A673 (cell line): ENCODE results near the gene PHYHD1. TPM values are rescaled to one million over a fixed set of nuclear protein-coding genes. Genes with fewer than 3 reads are reported as not detected.

Source experiments
- BruUV-seq: library from RNA; stranded (reverse); fragments of 400-500 nt; replicated peaks from 2 replicates; lab custom pipeline; 2021; lab: Mats Ljungman, UMichigan
- CTCF ChIA-PET: fragments of 300-600 bp; sonication (Branson Sonifier 250); formaldehyde crosslinking; loops from one replicate; lab custom pipeline; 2022; ENCODE audit warnings: antibody characterized with exemption; lab: Charles Lee
- POLR2A ChIA-PET: fragments of 300-600 bp; sonication (Branson Sonifier 250); formaldehyde crosslinking; loops from one replicate; lab custom pipeline; 2022; ENCODE audit warnings: antibody characterized with exemption; ENCODE audit not compliant: low non-redundant PET; lab: Charles Lee
- DNase-seq: peaks from one replicate; pipeline ENCODE4 v3.0.0-alpha.2; 2015; ENCODE audit warnings: low spot score
- H3K27ac ChIP-seq: fragments of 200-600 bp; sonication (generic); 2 replicates; pipeline ENCODE4 v1.5.1; 2016; ENCODE audit warnings: mixed run types, low read depth, mild to moderate bottlenecking, mixed read lengths, antibody characterized with exemption, low read length; ENCODE audit not compliant: poor library complexity, severe bottlenecking
- H3K27me3 ChIP-seq: fragments of 200-600 bp; sonication (generic); replicated peaks from 2 replicates; pipeline ENCODE4 v1.6.1; 2017; ENCODE audit warnings: mixed run types, low read depth, mild to moderate bottlenecking, mixed read lengths, antibody characterized with exemption, low read length; ENCODE audit not compliant: insufficient read depth, poor library complexity
- H3K36me3 ChIP-seq: fragments of 200-600 bp; sonication (generic); 2 replicates; pipeline ENCODE4 v1.6.1; 2016; ENCODE audit warnings: mixed run types, mild to moderate bottlenecking, mixed read lengths, antibody characterized with exemption, low read length; ENCODE audit not compliant: insufficient read depth, poor library complexity, severe bottlenecking
- H3K4me1 ChIP-seq: fragments of 200-600 bp; sonication (generic); 2 replicates; pipeline ENCODE4 v1.6.1; 2017; ENCODE audit warnings: mixed run types, mild to moderate bottlenecking, mixed read lengths, antibody characterized with exemption, low read length; ENCODE audit not compliant: insufficient read depth, poor library complexity, severe bottlenecking
- H3K4me3 ChIP-seq: fragments of 200-600 bp; sonication (generic); 2 replicates; pipeline ENCODE4 v1.5.1; 2016; ENCODE audit warnings: low read depth, mixed run types, mild to moderate bottlenecking, mixed read lengths, low read length; ENCODE audit not compliant: poor library complexity, severe bottlenecking
- H3K9me3 ChIP-seq: fragments of 200-600 bp; sonication (generic); 2 replicates; pipeline ENCODE4 v1.6.1; 2016; ENCODE audit warnings: mixed run types, low read depth, mild to moderate bottlenecking, mixed read lengths, antibody characterized with exemption, low read length; ENCODE audit not compliant: poor library complexity, severe bottlenecking
- EZH2 ChIP-seq: fragments of 200-600 bp; sonication (generic); IDR thresholded peaks from 2 replicates; pipeline ENCODE4 v1.6.1; 2017; ENCODE audit warnings: borderline replicate concordance, low read depth, mild to moderate bottlenecking, mixed read lengths, antibody characterized with exemption, low read length; ENCODE audit not compliant: poor library complexity, severe bottlenecking
- intact Hi-C: fragments of 100-400 bp; cut with micrococcal nuclease; formaldehyde crosslinking; loops from one replicate; pipeline ENCODE4 v1.10.0; 2022; ENCODE audit not compliant: unreplicated experiment
- total RNA-seq: library from RNA; stranded (reverse); gene quantifications from 2 replicates; pipeline ENCODE4 v1.2.3, GENCODE V29; 2021
- TF ChIP-seq, protein P1 (sequence below): fragments of 300-800, 200-600 bp; sonication (generic); conservative IDR thresholded peaks from 2 replicates; pipeline ENCODE4 v1.5.1; 2017; ENCODE audit warnings: low read depth, mild to moderate bottlenecking, antibody characterized with exemption, low read length, moderate library complexity, mixed read lengths

The PHYHD1 gene
- total RNA-seq, 1 experiment from 2014 or later, result 6.3 TPM

- no TSS peak for BruUV-seq
- TF ChIP-seq, protein P1, sequence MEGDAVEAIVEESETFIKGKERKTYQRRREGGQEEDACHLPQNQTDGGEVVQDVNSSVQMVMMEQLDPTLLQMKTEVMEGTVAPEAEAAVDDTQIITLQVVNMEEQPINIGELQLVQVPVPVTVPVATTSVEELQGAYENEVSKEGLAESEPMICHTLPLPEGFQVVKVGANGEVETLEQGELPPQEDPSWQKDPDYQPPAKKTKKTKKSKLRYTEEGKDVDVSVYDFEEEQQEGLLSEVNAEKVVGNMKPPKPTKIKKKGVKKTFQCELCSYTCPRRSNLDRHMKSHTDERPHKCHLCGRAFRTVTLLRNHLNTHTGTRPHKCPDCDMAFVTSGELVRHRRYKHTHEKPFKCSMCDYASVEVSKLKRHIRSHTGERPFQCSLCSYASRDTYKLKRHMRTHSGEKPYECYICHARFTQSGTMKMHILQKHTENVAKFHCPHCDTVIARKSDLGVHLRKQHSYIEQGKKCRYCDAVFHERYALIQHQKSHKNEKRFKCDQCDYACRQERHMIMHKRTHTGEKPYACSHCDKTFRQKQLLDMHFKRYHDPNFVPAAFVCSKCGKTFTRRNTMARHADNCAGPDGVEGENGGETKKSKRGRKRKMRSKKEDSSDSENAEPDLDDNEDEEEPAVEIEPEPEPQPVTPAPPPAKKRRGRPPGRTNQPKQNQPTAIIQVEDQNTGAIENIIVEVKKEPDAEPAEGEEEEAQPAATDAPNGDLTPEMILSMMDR, result no peak
- TF ChIP-seq EZH2, result no peak
- Histone ChIP-seq H3K4me3 (no peak overlapping the region), H3K9me3 (no peaks in the 10 kb centered on the region), H3K36me3 (peaks cover 30% of the 10 kb centered on the region), H3K27me3 (no peaks in the 10 kb centered on the region), H3K4me1 (peaks cover 16% of the 10 kb centered on the region), H3K27ac (no peak overlapping the region)
- intact Hi-C loops, result no loop called here
- CTCF ChIA-PET, result no interaction called here
- DNase-seq, result no peak
- POLR2A ChIA-PET, result no interaction called here
These were observed 10.9 kb upstream of the PHYHD1 start for GRCh38 chr9:128909859-128910258.

GRCh38 chr9:128910906-128911305 is 9.9 kb upstream of the PHYHD1 start:
- Histone ChIP-seq H3K27ac (no peak overlapping the region), H3K9me3 (no peaks in the 10 kb centered on the region), H3K4me1 (peaks cover 16% of the 10 kb centered on the region), H3K27me3 (no peaks in the 10 kb centered on the region), H3K36me3 (peaks cover 31% of the 10 kb centered on the region), H3K4me3 (no peak overlapping the region)
- ChIA-PET CTCF (no interaction called here), POLR2A (no interaction called here)
- BruUV-seq, result no TSS peak
- DNase-seq, result no peak
- no peak for TF ChIP-seq EZH2
- TF ChIP-seq, protein P1, result no peak
- intact Hi-C loops, result no loop called here

DNA sequence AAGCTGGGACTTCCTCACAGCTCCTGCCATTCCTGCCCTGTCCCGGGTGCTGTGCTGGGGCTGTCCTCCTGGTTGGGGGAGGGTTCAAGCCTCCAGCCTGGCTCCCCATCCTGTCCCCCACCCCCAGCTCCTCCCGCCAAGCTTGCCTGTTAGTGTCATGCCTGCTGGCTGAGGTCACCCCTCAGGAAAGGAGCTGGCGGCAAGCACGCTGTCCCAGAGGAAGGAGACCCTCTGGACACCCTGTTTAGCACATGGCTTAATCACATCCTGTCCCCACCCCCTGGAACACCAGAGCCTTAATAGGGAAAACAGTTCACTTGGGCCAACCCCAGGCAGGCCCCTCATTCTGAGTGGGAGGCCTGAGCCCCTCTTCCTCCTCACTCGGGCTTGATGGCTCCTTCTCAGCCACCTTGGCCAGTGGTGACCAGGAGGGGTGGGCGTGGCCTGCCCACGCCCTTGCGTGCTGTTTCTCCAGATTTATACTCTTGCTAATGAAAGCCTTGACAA is 9.2 kb upstream of the PHYHD1 start:
- no peaks in the 10 kb centered on the region for H3K27me3 ChIP-seq
- H3K27ac ChIP-seq, result peak overlapping the region; percentile 52
- BruUV-seq, result no TSS peak
- no peak overlapping the region for H3K4me3 ChIP-seq
- peaks cover 16% of the 10 kb centered on the region for H3K4me1 ChIP-seq
- peak; percentile 54 for DNase-seq
- no peak for TF ChIP-seq EZH2
- TF ChIP-seq, protein P1, result no peak
- POLR2A ChIA-PET, result no interaction called here
- peaks cover 37% of the 10 kb centered on the region for H3K36me3 ChIP-seq
- intact Hi-C loops, result no loop called here
- no peaks in the 10 kb centered on the region for H3K9me3 ChIP-seq
- CTCF ChIA-PET, result no interaction called here
